SK-N-DZ (cell line): ENCODE measurements around the gene GCM1.

Experiments used
- DNase-seq: peaks from one replicate; pipeline ENCODE4 v3.0.0-alpha.2; 2015; ENCODE audit warnings: low spot score
- small RNA-seq, 2 experiments: library from RNA; depleted of rRNA; stranded (forward); fragments of <200 nt; gene quantifications; one replicate each; pipeline ENCODE3, GENCODE V24; 2014

GCM1 gene

GRCh38 chr6:53107091-53107490, 41.5 kb downstream of the GCM1 start:
- DNase-seq: no peak

GRCh38 chr6:53104916-53105315, 43.7 kb downstream of the GCM1 start:
- no peak for DNase-seq

- no peak for DNase-seq
These were observed 44.5 kb downstream of the GCM1 start for GRCh38 chr6:53103993-53104675.

GRCh38 chr6:53101006-53101405, 47.6 kb downstream of the GCM1 start:
- no peak for DNase-seq

DNA sequence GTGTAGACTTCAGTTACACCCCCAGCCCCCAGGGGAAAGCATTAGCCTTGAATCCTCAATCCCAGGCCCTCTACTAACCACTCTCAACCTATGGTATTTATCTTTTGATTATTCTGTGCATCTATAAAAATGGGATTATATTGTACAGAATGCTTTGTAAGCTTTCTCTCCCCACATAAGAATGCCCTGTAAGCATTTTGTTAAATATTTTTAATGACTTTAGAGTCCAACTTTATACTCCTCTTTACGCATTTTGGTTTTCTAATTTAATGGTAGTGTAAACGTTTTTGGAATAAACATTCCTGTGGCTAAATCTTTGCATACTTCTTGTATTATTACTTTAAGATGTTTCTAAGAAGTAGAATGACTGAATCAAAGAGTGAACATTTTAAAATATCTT, 48.1 kb downstream of the GCM1 start:
- no peak for DNase-seq

DNA sequence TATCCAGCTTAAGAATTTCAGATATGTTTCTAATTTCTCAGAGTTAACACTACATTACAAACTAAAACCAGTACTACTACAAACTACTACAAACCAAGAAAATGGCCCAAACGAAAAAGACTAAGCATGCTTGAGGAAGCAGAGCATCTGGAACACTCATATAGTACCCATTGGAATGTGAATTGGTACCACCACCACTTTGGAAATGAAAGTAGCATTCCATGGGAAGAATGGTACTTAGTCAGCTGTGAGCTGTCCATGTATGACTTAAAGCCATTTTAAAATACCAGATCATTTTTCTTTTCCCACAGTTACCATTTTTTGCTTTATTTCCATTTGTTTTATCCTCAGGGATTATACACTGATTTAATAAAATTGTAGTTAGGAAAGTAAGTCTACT, 52.9 kb downstream of the GCM1 start:
- DNase-seq: no peak

- DNase-seq: no peak
These were observed 53.4 kb downstream of the GCM1 start for GRCh38 chr6:53095270-53095669.

DNA sequence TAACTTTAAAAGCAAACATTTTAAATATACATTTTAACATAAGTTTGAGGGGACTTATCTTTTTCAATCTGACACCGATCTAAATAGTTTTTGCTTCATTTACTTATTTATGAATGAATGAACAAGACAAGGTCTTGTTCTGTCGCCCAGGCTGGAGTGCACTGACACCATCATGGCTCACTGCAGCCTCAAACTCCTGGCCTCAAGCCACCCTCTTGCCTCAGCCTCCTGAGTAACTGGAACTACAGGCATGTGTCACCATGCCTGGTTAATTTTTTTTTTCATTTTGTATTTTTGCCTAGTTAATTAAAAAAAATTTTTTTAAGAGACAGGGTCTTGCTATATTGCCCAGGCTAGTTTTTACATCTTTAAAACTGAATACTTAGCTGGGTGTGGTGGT, 58.1 kb downstream of the GCM1 start:
- no peak for DNase-seq

- DNase-seq: no peak
These were observed 58.7 kb downstream of the GCM1 start for GRCh38 chr6:53089948-53090347.

GRCh38 chr6:53086302-53086701, 62.3 kb downstream of the GCM1 start:
- no peak for DNase-seq

GRCh38 chr6:53080813-53081212, 67.8 kb downstream of the GCM1 start:
- DNase-seq: no peak

Small RNAs within 50 kb of the gene (small RNA-seq; reads per million reads assigned to genes)
- 0 reads per million in 2 experiments for gene RN7SL244P
- gene RNU6-464P: 0 reads per million in 2 experiments
